Measurements from ENCODE around the gene KLF14. TPM values are rescaled to one million over a fixed set of nuclear protein-coding genes. Genes with fewer than 3 reads are reported as not detected.

Gene KLF14
- total RNA-seq, 3 donors from 2014 or later = 0.15 to 0.80 TPM; not detected in 1

DNA sequence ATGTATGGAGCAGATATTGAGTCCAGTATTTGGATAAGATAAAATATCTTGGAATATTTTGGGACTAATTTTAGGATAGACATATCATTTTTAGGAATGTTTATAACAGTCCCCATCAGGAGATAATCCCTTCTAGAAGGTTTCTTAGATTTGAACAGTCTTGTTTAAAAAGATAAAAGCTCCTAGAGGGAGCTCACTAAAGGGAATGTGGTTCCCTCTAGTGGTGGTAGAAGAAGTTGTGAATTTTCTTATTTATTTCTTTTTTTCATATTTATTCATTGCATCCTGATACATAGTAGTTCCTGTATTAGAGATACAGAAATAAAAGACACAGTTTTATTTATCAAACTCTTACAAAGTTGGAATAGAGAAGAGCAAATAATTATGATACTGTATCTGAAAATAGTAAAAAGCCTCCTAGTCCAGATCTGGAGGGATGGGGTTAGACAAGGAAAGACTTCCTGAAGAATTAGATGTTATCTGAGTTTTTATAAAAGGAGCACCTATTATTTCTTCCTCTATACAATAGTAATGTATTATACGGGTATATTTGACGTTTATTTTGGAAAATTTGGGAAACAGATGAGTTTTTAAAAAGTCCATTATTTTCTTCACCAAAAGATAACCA lies 24.5 kb upstream of the KLF14 start:
- H3K27me3 ChIP-seq = no peaks in the 10 kb centered on the region
- intact Hi-C loops (cut with DNase I; ENCODE audit: low total_unique reads) = no loop called here
- no peak for DNase-seq (ENCODE audit: low spot score in 2 of 2)
- H3K36me3 ChIP-seq = no peaks in the 10 kb centered on the region
- no peaks in the 10 kb centered on the region for H3K9me3 ChIP-seq
- H3K4me1 ChIP-seq = no peaks in the 10 kb centered on the region
- TF ChIP-seq POLR2AphosphoS5 (IDR thresholded peaks at IDR 0.05) (no peak), POLR2A (IDR thresholded peaks at IDR 0.05) (no peak)
- TF ChIP-seq, protein P1, sequence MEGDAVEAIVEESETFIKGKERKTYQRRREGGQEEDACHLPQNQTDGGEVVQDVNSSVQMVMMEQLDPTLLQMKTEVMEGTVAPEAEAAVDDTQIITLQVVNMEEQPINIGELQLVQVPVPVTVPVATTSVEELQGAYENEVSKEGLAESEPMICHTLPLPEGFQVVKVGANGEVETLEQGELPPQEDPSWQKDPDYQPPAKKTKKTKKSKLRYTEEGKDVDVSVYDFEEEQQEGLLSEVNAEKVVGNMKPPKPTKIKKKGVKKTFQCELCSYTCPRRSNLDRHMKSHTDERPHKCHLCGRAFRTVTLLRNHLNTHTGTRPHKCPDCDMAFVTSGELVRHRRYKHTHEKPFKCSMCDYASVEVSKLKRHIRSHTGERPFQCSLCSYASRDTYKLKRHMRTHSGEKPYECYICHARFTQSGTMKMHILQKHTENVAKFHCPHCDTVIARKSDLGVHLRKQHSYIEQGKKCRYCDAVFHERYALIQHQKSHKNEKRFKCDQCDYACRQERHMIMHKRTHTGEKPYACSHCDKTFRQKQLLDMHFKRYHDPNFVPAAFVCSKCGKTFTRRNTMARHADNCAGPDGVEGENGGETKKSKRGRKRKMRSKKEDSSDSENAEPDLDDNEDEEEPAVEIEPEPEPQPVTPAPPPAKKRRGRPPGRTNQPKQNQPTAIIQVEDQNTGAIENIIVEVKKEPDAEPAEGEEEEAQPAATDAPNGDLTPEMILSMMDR (IDR thresholded peaks at IDR 0.05) = peak in 2 of 3 donors; percentile 63 to 67
- H3K4me3 ChIP-seq = no peak overlapping the region
- no peak overlapping the region for H3K27ac ChIP-seq

DNA sequence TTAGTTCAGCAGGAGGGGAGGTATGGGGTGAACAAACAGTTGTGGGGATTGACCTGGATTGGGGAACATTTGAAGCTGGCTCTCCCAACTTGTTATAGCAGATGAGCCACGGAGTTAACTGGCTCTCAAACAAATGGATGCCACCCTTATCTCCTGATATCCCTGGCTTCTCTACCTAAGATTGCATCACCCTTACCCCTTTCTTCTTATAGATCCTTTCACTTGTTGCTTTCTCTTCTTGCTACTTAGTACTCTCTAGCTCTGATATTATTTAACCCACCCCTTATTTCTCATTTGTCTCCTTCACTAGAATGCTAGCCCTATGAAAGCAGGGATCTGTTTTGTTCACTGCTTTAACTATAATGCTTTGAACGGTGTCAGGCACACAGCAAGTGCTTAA lies 22.3 kb upstream of the KLF14 start:
- no peak for DNase-seq (ENCODE audit: low spot score in 2 of 2)
- Histone ChIP-seq H3K27me3 (no peaks in the 10 kb centered on the region), H3K36me3 (no peaks in the 10 kb centered on the region), H3K27ac (no peak overlapping the region), H3K4me1 (no peaks in the 10 kb centered on the region), H3K4me3 (no peak overlapping the region), H3K9me3 (no peaks in the 10 kb centered on the region)
- intact Hi-C loops (cut with DNase I; ENCODE audit: low total_unique reads) = no loop called here
- TF ChIP-seq POLR2AphosphoS5 (IDR thresholded peaks at IDR 0.05) = no peak
- TF ChIP-seq, protein P1 (IDR thresholded peaks at IDR 0.05) = no peak
- no peak for TF ChIP-seq POLR2A (IDR thresholded peaks at IDR 0.05)

DNA sequence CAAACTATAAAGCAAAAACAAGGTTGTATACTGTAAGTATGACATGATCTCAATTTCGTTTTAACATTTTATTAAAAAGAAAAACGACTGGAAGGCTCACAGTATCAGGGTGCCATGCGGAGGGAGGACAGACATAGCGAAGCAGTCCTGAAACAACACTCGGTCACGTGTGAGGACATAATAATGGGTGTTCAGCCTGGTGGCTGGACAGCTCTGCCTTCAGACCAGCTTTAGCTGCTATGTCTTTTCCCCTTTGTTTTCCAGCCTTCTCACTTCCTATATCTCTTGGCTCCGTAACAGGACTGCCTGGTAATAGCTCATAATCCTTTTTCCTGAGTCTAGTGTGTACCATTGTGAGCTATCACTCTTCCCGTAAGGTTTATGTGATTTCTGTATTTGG lies 18.4 kb upstream of the KLF14 start:
- Histone ChIP-seq H3K27ac (no peak overlapping the region), H3K27me3 (no peaks in the 10 kb centered on the region)
- no peak for TF ChIP-seq POLR2A (IDR thresholded peaks at IDR 0.05)
- TF ChIP-seq POLR2AphosphoS5 (IDR thresholded peaks at IDR 0.05) = no peak
- TF ChIP-seq, protein P1 (IDR thresholded peaks at IDR 0.05) = no peak

DNA sequence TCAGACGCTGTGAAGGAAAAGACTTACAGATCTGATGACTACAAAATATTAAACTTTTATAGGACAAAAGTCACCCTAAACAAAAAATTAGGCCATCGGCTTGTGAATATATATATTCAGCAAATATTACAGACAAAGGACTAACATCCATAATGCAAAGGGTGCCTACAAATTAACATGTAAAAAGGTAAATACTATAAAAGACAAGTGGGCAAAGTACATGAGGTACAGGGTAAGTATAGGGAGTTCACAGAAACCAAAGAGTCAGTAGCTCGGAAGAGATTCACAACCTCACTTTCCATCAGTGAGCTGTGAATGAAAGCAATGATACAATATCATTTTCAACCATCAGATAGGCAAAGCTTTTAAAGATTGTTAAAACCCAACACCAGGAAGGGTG lies 16.7 kb upstream of the KLF14 start:
- peaks cover 0 to 6% of the 10 kb centered on the region in 2 donors for H3K27me3 ChIP-seq
- intact Hi-C loops (cut with DNase I; ENCODE audit: low total_unique reads) = no loop called here
- no peak overlapping the region for H3K27ac ChIP-seq
- H3K36me3 ChIP-seq = no peaks in the 10 kb centered on the region
- no peak overlapping the region for H3K4me3 ChIP-seq
- TF ChIP-seq POLR2AphosphoS5 (IDR thresholded peaks at IDR 0.05) (no peak), POLR2A (IDR thresholded peaks at IDR 0.05) (no peak)
- TF ChIP-seq, protein P1 (IDR thresholded peaks at IDR 0.05) = no peak
- no peaks in the 10 kb centered on the region for H3K4me1 ChIP-seq
- no peak for DNase-seq (ENCODE audit: low spot score in 2 of 2)
- H3K9me3 ChIP-seq = no peaks in the 10 kb centered on the region

More for the DNA sequence above, 18.4 kb upstream of the KLF14 start:
- intact Hi-C loops (cut with DNase I; ENCODE audit: low total_unique reads) = no loop called here
- no peaks in the 10 kb centered on the region for H3K36me3 ChIP-seq
- no peak for DNase-seq (ENCODE audit: low spot score in 2 of 2)
- H3K4me1 ChIP-seq = no peaks in the 10 kb centered on the region
- H3K9me3 ChIP-seq = no peaks in the 10 kb centered on the region
- H3K4me3 ChIP-seq = no peak overlapping the region

DNA sequence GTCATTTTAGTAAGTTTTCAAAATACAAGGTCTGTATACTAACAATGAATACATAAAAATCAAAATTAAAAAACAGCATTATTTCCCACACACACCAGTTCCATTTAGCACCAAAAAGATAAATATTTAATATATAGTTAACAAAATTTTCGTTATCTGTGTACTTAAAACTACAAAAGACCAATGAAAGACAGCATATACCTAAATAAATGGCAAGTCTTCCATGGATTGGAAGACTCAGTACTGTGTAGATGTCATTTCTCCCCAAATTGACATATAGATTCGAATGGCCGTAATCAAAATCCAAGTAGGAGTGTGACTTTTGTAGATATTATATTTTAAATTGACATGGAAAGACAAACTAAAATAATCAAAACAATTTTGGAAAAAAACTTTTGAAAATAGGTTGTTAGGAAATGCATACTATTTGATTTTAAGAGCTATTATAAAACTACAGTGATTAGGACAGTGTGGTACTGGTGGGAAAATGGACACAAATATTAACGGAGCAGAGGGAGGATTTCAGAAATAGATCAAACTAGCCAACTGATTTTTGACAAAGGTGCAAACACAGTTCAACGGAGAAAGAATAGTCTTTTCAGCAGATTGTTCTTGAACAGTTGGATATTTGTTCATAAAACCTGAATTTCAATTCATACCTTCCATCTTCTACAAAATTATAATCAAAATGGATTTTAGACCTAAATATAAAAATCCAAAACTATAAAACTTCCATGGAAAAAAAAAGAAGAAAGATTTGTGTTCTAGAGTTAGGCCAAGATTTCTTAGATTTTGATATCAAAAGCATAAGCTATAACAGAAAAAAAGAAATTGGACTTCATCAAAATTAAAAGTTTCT lies 14.8 kb upstream of the KLF14 start:
- peaks cover 0 to 12% of the 10 kb centered on the region in 2 donors for H3K27me3 ChIP-seq
- H3K9me3 ChIP-seq = no peaks in the 10 kb centered on the region
- no peak for DNase-seq (ENCODE audit: low spot score in 2 of 2)
- no peak overlapping the region for H3K4me3 ChIP-seq
- TF ChIP-seq, protein P1 (IDR thresholded peaks at IDR 0.05) = no peak
- TF ChIP-seq POLR2A (IDR thresholded peaks at IDR 0.05) = no peak
- TF ChIP-seq POLR2AphosphoS5 (IDR thresholded peaks at IDR 0.05) = no peak
- H3K4me1 ChIP-seq = no peaks in the 10 kb centered on the region
- no peaks in the 10 kb centered on the region for H3K36me3 ChIP-seq
- intact Hi-C loops (cut with DNase I; ENCODE audit: low total_unique reads) = no loop called here
- no peak overlapping the region for H3K27ac ChIP-seq
